Measurements from ENCODE around the gene ZNF862.

ZNF862 gene

DNA sequence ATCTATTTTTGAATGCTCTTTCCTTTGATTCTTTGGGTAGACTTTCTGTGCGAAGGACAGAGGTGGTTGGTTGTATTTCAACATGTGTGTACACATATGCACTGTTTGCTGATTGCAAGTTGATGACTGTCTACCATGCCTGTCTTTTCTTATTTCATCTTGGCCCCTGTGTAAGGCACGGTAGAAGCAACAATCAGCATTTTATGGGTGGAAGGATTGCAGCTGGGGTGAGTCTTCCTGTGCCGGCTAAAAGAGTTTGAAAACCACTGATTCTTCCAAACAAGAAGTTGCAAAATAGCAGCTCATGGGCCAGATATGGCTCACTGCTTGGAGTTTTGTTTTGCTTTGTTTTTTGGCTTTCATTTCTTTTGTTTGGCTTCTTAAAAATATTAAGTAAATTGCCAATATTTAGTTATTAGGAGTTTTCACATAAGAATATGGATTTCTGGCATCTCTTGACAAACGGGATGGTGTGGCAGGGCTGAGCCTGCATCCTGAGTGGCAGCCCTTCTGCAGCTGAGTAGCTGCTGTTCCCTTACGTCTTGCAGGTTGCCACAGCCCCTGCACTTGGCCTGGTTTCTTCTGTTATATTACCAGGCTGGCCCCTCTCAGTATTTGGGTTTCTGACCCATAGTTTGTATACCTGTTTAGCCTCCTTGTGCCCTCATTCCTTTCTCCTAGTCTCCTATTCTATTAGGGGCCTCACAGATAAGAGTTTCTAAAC, 7.2 kb downstream of the ZNF862 start:
- no peak for DNase-seq (ENCODE audit: low read depth)

DNA sequence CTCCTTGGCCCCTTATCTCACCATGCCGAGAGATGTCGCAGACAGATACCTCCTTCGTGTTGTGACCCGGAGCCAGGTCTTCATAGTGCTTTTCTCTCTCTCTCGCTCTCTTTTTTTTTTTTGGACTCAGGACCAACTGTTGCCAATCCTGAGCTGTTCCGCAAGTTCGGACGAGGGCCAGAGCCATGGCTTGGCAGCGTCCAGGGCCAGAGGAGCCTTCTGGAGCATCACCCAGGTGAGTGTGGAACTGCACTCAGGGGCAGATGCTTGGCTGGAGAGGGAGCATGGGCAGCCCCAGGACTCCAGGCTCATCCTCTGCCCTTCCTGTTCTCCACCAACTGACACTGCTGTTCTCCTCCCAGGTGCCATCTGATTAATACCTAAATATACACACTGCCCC, 7.8 kb downstream of the ZNF862 start:
- DNase-seq (ENCODE audit: low read depth), result no peak

DNA sequence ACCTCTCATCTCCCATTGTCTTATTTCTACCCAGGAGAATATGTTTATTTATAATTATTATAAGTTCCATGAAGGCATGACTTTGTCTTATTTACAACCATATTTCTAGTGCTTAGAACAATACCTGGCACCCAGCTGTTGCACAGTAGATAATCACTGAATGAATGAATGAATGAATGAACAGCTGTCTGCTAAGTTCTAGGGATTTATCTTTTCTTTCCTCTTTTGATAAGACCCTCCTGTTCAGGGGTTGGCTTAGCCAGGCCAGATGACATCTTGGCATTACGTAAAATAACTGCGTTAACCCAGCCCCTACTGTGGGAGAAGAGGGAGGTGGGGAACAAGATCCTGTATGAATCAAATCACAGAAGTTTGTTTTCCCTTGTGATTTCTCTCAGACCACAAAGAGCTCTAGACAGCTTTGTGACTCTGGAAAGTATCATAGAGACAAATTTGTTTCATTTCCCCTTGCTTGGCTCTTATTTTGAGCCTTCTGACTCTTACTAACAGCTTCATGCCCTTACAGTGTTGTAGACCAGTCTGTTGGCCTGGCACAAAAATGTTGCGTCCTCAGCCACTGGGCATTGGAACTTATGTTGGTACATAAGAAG, 8.4 kb downstream of the ZNF862 start:
- no peak for DNase-seq (ENCODE audit: low read depth)

DNA sequence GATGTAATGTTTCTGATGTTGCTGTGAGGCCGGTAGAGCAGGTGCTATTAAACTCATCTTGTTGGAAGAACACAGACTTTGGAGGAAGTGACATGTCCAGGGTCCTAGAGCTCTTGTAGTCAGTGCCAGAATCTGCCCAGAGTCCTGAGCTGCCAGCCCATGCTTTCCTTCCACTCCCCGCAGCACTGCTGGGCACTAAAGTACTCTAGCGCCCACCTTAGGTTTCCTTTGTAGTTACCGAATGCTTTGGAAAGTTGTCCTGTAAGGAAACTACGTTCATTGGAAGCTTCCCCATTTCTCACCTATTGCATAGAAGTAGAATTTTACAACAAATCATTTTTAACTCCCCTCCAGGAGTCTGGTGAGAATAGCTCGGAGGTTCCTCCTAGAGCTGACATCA, 11.0 kb downstream of the ZNF862 start:
- no peak for DNase-seq (ENCODE audit: low read depth)

DNA sequence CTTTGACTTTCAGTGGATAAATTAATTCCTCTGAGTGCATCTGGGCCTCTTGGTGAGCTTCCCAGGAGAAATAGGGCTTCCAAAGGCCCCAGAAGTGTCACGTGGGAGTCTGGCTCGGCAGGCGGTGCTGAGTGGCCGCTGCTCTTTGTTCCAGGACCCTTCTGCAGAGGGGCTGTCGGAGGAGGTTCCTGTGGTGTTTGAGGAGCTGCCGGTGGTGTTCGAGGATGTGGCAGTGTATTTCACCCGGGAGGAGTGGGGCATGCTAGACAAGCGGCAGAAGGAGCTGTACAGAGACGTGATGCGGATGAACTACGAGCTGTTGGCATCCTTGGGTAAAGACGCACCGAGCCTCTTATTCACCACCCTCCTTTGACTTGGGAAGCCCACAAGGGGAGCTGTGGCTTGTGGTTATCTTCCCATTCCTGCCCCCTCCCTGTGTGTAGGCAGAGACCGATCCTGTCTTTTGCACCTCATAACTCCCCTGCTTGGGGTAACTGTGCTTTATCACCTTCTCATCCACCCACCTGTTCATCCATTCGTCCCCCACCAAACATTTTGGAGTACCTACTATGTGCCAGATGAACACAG, 11.9 kb downstream of the ZNF862 start:
- no peak for DNase-seq (ENCODE audit: low read depth)

DNA sequence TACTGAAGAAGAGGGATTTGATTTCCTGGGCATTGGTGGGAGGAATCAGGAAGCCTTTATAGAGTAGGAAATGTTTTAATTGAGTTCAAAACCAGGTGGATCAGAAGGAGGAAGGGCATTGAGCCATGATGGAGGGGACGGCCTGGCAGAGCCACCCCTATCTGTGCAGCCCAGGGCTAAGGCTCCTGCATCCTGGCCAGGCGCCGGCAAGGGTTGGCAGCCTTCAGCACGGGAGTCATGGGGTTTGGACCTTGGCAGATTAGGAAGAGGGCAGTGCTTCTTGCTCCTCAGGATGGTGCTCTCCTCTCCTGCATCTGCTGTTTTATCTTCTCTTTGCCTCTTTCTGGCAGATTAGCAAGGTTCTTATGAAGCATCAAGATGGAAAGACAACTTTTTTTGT, 12.5 kb downstream of the ZNF862 start:
- no peak for DNase-seq (ENCODE audit: low read depth)

DNA sequence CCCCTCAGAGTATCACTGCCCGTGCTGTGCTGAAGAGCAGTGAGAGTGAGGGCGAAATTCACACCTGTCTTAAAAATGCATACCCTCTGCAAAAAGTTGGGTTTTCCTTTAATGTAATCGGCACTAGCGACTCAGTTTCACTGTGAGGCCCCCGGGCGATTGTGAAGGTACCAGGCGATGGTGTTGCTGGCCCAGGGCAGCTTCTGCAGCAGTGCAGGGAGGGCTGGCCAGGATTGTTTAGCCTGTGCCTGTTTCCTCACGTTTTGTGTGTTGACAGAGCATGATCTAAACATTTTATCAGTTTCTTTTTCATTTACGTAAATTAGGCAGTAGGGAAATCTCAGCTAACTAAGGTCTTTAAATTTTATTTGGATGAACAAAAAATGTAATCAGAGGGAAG, 13.3 kb downstream of the ZNF862 start:
- DNase-seq (ENCODE audit: low read depth), result no peak

DNA sequence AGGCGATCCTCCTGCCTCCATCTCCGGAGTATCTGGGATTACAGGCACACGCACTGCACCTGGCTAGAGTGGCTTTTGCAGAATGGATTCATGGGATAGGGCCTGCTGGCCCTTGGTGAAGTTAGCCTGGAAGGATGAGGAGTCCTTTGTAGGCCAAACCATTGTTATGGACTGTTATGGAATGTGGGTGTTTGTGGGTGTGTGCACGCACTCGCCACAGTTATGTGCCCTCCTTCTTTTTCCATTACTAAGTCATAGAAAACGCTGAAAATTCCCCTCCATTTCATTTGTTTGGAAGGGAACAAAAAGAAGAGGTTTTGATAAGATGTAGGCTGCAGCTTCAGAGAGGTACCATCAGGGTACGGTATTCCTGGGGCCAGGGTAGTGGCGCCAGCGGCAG, 15.0 kb downstream of the ZNF862 start:
- DNase-seq (ENCODE audit: low read depth), result peak; percentile 18

DNA sequence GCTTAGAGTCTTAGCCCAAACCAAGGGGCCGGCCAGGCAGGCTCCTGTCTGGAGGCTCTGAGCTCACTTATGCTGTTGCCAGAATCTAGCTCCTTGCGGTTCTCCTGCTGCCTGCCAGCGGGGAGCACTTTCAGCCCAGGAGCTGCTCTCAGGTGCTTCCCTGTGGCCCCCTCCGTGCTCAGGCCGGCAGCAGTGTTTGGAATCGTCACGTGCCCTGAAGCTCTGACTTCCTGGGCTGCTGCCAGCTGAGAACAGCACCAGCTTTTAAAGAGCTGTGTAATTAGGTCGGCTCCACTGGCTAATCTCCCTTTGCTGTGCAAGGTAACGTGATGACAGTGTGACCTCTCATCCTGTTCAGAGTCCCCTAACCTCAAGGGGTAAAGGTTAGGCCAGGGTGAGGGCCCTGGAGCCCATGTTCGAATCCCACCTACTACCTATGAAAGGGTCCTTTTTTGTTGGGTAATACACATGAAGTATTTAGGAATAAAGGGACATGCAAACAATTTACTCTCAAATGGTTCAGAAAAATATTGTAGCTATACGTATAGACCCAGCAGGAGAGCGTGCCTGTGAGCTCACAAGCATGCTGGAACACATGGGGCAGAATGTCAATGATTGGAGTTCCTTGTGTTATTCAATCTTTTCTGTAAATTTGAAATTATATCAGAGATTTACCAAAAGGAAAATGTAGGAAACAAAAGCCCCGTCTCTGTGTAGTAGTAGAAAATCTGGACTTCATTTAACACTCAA, 16.6 kb downstream of the ZNF862 start:
- DNase-seq (ENCODE audit: low read depth), result peak; percentile 47

DNA sequence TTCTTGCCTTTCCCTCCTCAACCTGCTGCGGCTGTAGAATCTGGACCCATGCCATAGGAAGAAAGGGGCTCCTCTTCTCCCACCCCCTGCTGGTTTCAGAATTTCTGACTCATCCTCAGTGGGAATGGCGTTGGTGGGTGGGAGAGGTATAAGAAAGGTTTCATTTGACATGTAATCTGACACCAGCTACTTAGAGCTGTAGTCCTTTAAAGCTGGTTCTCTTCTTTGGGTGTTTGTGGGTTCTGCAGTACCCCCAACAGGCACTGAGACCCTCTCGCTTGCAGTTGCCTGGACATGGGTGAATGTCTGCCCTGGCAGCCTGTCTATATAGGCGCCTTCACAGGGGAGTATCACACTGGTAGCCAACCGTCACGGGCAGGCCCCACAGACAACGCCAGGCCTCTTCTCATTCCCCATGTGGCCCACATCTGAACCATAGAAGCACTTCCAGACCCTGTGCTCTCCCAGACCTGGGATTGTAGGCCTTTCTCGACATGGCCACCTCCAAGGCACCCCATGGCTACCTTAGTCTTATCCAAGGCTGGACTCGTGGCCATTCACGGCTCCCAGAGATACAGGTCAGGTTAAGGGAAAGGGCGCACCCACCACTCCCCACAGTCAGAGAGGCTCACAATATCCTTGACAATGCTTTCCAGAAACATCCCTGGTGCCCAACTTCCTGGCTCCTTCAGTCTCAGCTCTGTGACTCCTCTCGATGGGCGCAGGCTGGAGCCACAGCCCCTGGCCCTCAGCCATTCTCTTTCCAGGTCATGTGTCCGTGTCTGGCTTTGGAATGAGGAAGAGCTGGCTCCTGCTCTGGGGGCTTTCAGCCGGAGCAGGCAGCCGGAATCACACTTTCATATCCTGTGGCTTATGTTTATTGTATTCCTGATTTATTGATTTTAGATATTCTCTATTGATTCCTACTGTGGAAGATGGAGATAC, 17.5 kb downstream of the ZNF862 start:
- peak; percentile 89 for DNase-seq (ENCODE audit: low read depth)

DNA sequence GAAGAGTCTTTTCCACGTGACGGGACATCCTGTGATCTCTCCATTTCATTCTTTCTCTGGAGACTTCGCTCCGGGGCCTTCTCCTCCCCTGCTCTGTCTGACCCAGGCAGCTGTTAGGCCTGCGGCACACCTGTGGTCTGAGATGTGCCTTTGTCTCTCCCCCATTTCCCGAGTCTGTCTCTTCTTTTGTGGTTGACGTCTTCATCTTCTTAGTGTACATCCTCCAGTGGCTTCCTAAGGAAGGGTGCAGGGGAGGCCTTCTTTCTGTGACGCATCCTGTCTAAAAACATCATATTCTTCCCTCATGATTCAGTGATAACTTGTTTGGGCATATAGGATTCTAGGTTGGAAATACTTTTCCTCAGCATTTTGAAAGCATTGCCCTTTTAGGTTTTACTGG, 18.4 kb downstream of the ZNF862 start:
- DNase-seq (ENCODE audit: low read depth), result no peak

DNA sequence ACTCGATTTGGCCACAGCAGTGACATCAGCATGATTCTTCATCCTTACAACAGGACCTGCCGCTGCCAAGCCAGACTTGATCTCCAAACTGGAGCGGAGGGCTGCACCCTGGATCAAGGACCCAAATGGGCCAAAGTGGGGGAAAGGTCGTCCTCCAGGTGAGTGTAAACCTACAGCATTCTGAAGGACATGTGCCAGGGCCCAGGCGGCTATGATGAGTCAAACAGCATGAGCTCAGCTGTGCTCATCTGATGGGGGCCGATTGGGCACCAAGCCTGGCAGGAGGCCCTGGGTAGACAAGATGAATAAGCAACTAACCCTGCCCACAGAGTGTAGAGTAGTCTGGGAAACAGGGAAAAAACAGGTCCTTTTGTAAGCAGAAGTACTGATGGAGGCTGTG, 21.2 kb downstream of the ZNF862 start:
- no peak for DNase-seq (ENCODE audit: low read depth)

DNA sequence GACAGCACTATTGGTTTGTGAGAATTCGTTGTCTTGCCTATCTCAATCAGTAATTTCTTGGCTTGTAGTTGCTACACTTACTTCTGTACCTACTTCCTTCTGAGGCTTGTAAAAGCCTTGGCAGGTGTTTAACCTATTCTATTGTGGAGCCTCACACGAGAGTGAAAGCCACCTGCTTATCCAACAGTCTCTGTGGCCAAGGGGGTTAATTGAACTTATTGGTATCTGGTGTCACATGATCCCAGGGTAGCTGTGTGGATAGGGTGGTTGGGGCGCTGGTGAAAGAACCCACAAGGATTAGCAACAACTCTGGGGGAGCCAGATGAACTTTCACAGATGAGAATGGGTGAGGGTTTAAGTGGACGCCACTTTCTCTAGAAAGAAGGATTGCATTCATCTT, 21.7 kb downstream of the ZNF862 start:
- DNase-seq (ENCODE audit: low read depth), result no peak

DNA sequence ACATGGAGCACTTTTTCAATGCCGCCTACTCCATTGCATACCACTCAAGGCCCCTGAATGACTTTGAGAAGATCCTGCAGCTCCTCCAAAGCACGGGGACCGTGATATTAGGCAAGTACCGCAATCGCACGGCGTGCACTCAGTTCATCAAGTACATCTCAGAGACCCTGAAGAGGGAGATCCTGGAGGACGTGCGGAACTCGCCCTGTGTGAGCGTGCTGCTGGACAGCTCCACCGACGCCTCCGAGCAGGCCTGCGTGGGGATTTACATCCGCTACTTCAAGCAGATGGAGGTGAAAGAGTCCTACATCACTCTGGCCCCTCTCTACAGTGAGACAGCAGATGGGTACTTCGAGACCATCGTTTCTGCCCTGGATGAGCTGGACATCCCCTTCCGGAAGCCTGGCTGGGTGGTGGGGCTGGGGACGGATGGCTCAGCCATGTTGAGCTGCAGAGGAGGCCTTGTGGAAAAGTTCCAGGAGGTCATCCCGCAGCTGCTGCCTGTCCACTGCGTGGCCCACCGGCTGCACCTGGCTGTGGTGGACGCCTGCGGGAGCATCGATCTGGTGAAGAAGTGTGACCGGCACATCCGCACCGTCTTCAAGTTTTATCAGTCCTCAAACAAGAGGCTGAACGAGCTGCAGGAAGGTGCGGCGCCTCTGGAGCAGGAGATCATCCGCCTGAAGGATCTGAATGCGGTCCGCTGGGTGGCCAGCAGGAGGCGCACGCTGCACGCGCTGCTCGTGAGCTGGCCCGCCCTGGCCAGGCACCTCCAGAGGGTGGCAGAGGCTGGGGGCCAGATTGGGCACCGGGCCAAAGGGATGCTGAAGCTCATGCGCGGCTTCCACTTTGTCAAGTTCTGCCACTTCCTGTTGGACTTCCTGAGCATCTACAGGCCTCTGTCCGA, 22.9 kb downstream of the ZNF862 start:
- no peak for DNase-seq (ENCODE audit: low read depth)

DNA sequence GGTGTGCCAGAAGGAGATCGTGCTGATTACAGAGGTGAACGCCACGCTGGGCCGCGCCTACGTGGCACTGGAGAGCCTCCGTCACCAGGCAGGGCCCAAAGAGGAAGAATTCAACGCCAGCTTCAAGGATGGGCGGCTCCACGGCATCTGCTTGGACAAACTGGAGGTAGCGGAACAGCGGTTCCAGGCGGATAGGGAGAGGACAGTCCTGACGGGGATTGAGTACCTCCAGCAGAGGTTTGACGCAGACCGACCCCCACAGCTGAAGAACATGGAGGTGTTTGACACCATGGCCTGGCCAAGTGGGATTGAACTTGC, 23.5 kb downstream of the ZNF862 start:
- no peak for DNase-seq (ENCODE audit: low read depth)

DNA sequence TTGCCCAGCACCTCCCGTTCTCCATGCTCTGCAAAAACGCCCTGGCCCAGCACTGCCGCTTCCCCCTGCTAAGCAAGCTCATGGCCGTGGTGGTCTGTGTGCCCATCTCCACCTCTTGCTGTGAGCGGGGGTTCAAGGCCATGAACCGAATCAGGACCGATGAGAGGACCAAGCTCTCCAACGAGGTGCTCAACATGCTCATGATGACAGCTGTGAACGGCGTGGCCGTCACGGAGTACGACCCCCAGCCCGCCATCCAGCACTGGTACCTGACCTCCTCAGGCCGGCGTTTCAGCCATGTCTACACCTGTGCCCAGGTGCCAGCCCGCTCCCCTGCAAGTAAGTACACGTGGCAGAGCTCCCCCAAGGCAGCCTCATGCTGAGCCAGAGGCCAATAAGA, 24.0 kb downstream of the ZNF862 start:
- DNase-seq (ENCODE audit: low read depth), result no peak

DNA sequence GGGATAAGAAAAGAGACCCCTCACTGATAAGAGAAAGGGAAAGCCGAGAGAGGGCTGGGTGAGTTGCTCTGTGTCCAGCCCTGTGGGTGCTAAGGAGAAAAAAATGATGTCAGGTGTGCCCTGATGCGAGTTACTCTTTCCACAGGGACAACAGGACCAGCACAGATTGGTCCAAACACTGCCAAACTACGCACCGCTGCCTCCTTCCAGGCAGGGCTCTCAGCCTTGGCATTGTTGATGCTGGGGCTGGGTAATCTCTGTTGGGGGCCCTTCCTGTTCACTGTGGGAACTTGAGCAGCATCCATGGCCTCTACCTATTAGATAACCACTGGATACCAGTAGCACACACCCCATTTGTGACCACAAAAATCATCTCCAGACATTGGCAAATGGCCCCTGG, 25.3 kb downstream of the ZNF862 start:
- no peak for DNase-seq (ENCODE audit: low read depth)

DNA sequence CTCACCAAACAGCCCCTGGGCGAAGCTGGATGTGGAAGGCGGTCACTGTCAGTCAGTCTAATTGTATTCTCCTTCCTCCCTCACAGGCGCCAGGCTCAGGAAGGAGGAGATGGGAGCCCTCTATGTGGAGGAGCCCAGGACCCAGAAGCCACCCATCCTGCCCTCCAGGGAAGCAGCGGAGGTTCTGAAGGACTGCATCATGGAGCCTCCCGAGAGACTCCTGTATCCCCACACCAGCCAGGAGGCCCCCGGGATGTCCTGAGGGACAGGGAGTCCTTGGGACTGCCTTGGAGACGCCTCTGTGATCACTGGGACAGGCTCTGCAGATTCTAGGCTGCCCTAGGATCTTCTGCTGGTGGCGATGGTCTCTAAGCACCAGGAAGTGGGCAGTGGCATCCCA, 25.8 kb downstream of the ZNF862 start:
- no peak for DNase-seq (ENCODE audit: low read depth)

DNA sequence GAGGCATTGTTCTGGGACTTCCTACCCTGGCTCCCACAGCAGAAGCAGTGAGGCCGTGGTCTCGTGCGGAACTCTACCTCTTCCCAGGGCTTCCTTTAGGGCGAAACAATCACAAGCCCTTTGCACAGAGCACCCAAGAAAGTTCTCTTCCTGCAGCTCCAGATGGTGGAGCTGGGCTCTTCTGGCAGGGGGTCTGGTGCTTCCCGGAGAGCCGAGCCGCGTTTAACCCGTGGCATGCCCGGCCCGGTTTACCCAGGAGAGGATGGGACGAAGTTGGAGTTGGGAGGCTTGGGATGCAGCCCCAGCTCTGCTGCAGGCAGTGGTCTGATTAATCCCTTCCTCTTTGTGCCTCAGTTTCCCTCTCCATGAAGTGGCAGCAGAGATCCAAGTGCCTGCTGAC, 26.6 kb downstream of the ZNF862 start:
- DNase-seq (ENCODE audit: low read depth), result no peak

DNA sequence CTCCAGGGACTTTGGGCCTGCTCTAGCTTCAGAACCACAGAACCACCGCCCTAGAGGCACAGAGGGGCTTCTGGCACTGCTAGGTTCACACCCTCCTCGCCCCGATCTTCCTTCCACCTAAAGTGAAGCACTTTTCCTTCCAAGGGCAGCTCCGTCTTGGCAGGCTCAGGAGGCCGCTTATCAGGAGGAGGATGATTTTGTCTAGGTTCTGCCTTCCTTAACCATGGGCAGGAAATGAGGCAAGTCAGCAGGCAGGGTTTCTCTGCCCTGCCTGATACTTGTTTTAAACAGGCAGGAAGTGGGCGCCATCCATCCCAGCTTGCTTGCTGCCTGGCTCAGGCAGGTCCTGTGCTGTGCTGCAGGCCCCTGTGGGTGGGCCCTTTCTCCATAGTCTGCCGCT, 27.3 kb downstream of the ZNF862 start:
- peak; percentile 20 for DNase-seq (ENCODE audit: low read depth)

All from iris pigment epithelial cell (primary cell).